ENCODE data around the gene APLP2. TPM values are rescaled to one million over a fixed set of nuclear protein-coding genes. Genes with fewer than 3 reads are reported as not detected.

The APLP2 gene
- total RNA-seq, 1 experiment from 2014 or later = 2,076 TPM

GRCh38 chr11:130156108-130157022 lies 86.7 kb downstream of the APLP2 start:
- Mint-ChIP-seq H3K27ac (ENCODE audit: unreplicated experiment) (no peak overlapping the region), H3K4me3 (ENCODE audit: unreplicated experiment) (no peak overlapping the region), H3K36me3 (ENCODE audit: insufficient read depth, unreplicated experiment) (peaks cover 80% of the 10 kb centered on the region), H3K4me1 (ENCODE audit: low read depth, unreplicated experiment) (peaks cover 21% of the 10 kb centered on the region), H3K9me3 (ENCODE audit: unreplicated experiment) (no peaks in the 10 kb centered on the region), H3K27me3 (ENCODE audit: insufficient read depth, unreplicated experiment) (no peaks in the 10 kb centered on the region)
- Histone ChIP-seq H3K4me3 (ENCODE audit: low read depth, low read length) (no peak overlapping the region), H3K9me3 (no peaks in the 10 kb centered on the region), H3K27me3 (replicated peaks; ENCODE audit: control insufficient read depth, insufficient read depth, low read length) (no peaks in the 10 kb centered on the region), H3K4me1 (peaks cover 14% of the 10 kb centered on the region), H3K36me3 (ENCODE audit: control insufficient read depth, insufficient read depth, low read length) (0 out of 2 replicates have a peak, but pooled peaks cover 2% of the 10 kb centered on the region)
- intact Hi-C loops (cut with micrococcal nuclease; ENCODE audit: unreplicated experiment) = no loop called here
- TF ChIP-seq CTCF (IDR thresholded peaks at IDR 0.05; ENCODE audit: insufficient read depth in 1 of 2, low read depth in 1 of 2, low read length in 1 of 2, severe bottlenecking in 1 of 2, unreplicated experiment in 1 of 2) = no peak
- ChIA-PET POLR2A (interaction anchor here (0.6 kb wide), 1 partner anchor 10 kb away, joined by 4 read pairs; no protein-coding TSS in a partner anchor), CTCF (interaction anchor here (0.6 to 1.8 kb wide), 3 partner anchors 10 to 1250 kb away, joined by 3 to 6 read pairs (median 4); no protein-coding TSS in a partner anchor)
- no TSS peak for BruUV-seq (replicated peaks)
- no peak for DNase-seq

- H3K27me3 Mint-ChIP-seq (ENCODE audit: insufficient read depth, unreplicated experiment) = no peaks in the 10 kb centered on the region
- H3K27me3 ChIP-seq (replicated peaks; ENCODE audit: control insufficient read depth, insufficient read depth, low read length) = no peaks in the 10 kb centered on the region
- H3K27ac Mint-ChIP-seq (ENCODE audit: unreplicated experiment) = no peak overlapping the region
Observed at GRCh38 chr11:130157101-130157500, 87.4 kb downstream of the APLP2 start.

More at GRCh38 chr11:130157101-130157500, 87.4 kb downstream of the APLP2 start:
- H3K4me3 Mint-ChIP-seq (ENCODE audit: unreplicated experiment) = no peak overlapping the region
- no peaks in the 10 kb centered on the region for H3K9me3 ChIP-seq
- peaks cover 79% of the 10 kb centered on the region for H3K36me3 Mint-ChIP-seq (ENCODE audit: insufficient read depth, unreplicated experiment)
- H3K9me3 Mint-ChIP-seq (ENCODE audit: unreplicated experiment) = no peaks in the 10 kb centered on the region
- TF ChIP-seq CTCF (IDR thresholded peaks at IDR 0.05; ENCODE audit: insufficient read depth in 1 of 2, low read depth in 1 of 2, low read length in 1 of 2, severe bottlenecking in 1 of 2, unreplicated experiment in 1 of 2) = no peak
- intact Hi-C loops (cut with micrococcal nuclease; ENCODE audit: unreplicated experiment) = no loop called here
- ChIA-PET POLR2A (no interaction called here), CTCF (interaction anchor here (0.7 to 1.8 kb wide), 2 partner anchors 11 to 462 kb away, joined by 3 to 6 read pairs; no protein-coding TSS in a partner anchor)
- H3K4me1 ChIP-seq = peaks cover 20% of the 10 kb centered on the region
- no TSS peak for BruUV-seq (replicated peaks)
- 0 out of 2 replicates have a peak, but pooled peaks cover 2% of the 10 kb centered on the region for H3K36me3 ChIP-seq (ENCODE audit: control insufficient read depth, insufficient read depth, low read length)
- peaks cover 26% of the 10 kb centered on the region for H3K4me1 Mint-ChIP-seq (ENCODE audit: low read depth, unreplicated experiment)
- no peak for DNase-seq
- no peak overlapping the region for H3K4me3 ChIP-seq (ENCODE audit: low read depth, low read length)
